ENCODE data around the gene PIP4P1. TPM values are rescaled to one million over a fixed set of nuclear protein-coding genes. Genes with fewer than 3 reads are reported as not detected.

Gene PIP4P1
- total and polyA plus RNA-seq, 2 of the 13 experiments (the other 11 are each of a cell fraction or from before 2014, with no cell fraction given), result 33.4 to 47.0 TPM

GRCh38 chr14:20461225-20462141 lies at the start of gene PIP4P1 (continued):
- peak; percentile 82; the same call in 1 of the 2 replicates for TF ChIP-seq PRDM4 (CRISPR knock-in tag; IDR thresholded peaks at IDR 0.05; ENCODE audit: borderline replicate concordance)
- TF ChIP-seq ZBTB7B (CRISPR knock-in tag; IDR thresholded peaks at IDR 0.05), result no peak
- peak; percentile 89 for TF ChIP-seq ZNF350 (CRISPR knock-in tag; IDR thresholded peaks at IDR 0.05; ENCODE audit: borderline replicate concordance, low read depth)
- TF ChIP-seq ZNF784 (CRISPR knock-in tag; IDR thresholded peaks at IDR 0.05; ENCODE audit: borderline replicate concordance), result peak; percentile 75
- TF ChIP-seq MZF1 (CRISPR knock-in tag; IDR thresholded peaks at IDR 0.05; ENCODE audit: borderline replicate concordance), result no peak
- TF ChIP-seq POLR2AphosphoS2 (IDR thresholded peaks at IDR 0.05; ENCODE audit: low read depth, low read length), result no peak
- peak; percentile 82; the same call in 1 of the 2 replicates for TF ChIP-seq YEATS4 (CRISPR knock-in tag; IDR thresholded peaks at IDR 0.05; ENCODE audit: borderline replicate concordance)
- no peak for TF ChIP-seq PLRG1 (conservative IDR thresholded peaks at IDR 0.05)
- peak; percentile 77 for TF ChIP-seq ZNF644 (CRISPR knock-in tag; IDR thresholded peaks at IDR 0.05; ENCODE audit: low read depth)
- peak; percentile 87; the same call in 1 of the 2 replicates for TF ChIP-seq POGK (CRISPR knock-in tag; conservative IDR thresholded peaks at IDR 0.05)
- TF ChIP-seq FOXC1 (CRISPR knock-in tag; IDR thresholded peaks at IDR 0.05; ENCODE audit: borderline replicate concordance), result peak; percentile 80; the same call in 1 of the 2 replicates
- TF ChIP-seq ZNF260 (CRISPR knock-in tag; IDR thresholded peaks at IDR 0.05; ENCODE audit: borderline replicate concordance, low read depth), result no peak
- TF ChIP-seq BCL3 (CRISPR knock-in tag; IDR thresholded peaks at IDR 0.05), result peak; percentile 97; the same call in 1 of the 2 replicates
- no peak for TF ChIP-seq RFX1 (IDR thresholded peaks at IDR 0.05)
- TF ChIP-seq SP2 (CRISPR knock-in tag; IDR thresholded peaks at IDR 0.05), result peak; percentile 84
- TF ChIP-seq ZNF704 (CRISPR knock-in tag; IDR thresholded peaks at IDR 0.05; ENCODE audit: borderline replicate concordance), result no peak; the same call in 1 of the 2 replicates
- 0 out of 2 replicates have a peak, but pooled peaks have one; percentile 62 for TF ChIP-seq PRMT3 (CRISPR knock-in tag; IDR thresholded peaks at IDR 0.05; ENCODE audit: borderline replicate concordance, low read depth)
- TF ChIP-seq ZNF660 (CRISPR knock-in tag; IDR thresholded peaks at IDR 0.05; ENCODE audit: borderline replicate concordance, low read depth), result no peak
- TF ChIP-seq FOXK1 (CRISPR knock-in tag; IDR thresholded peaks at IDR 0.05; ENCODE audit: borderline replicate concordance, low read depth), result peak; percentile 96
- peak; percentile 81 for TF ChIP-seq MED1 (CRISPR knock-in tag; IDR thresholded peaks at IDR 0.05)
- peak; percentile 36; the same call in 1 of the 2 replicates for TF ChIP-seq SIN3B (IDR thresholded peaks at IDR 0.05; ENCODE audit: low read length)
